ENCODE data around the gene RBPJ. TPM values are rescaled to one million over a fixed set of nuclear protein-coding genes. Genes with fewer than 3 reads are reported as not detected.

The RBPJ gene
- polyA plus RNA-seq, 3 donors, result 75.3 to 177 (median 128) TPM

GRCh38 chr4:26478330-26478729, 157.5 kb downstream of the RBPJ start:
- H3K36me3 Mint-ChIP-seq, result no peaks in the 10 kb centered on the region
- H3K27ac ChIP-seq (ENCODE audit: low read depth in 1 of 2, low read length in 2 of 2), result no peak overlapping the region
- no peaks in the 10 kb centered on the region for H3K9me3 ChIP-seq (replicated peaks in 1 of 2; ENCODE audit: control insufficient read depth in 1 of 2, insufficient read depth in 1 of 2, low read length in 2 of 2)
- H2AFZ ChIP-seq (ENCODE audit: insufficient read depth, low read depth, low read length, poor library complexity, severe bottlenecking), result no peak overlapping the region
- peaks cover 0 to 2% (median 2%) of the 10 kb centered on the region in 3 donors for H3K27me3 Mint-ChIP-seq (ENCODE audit: low read depth in 3 of 3)
- H3K9ac ChIP-seq (ENCODE audit: insufficient read depth, low read length, poor library complexity, severe bottlenecking), result no peak overlapping the region
- peaks cover 0 to 5% (median 0%) of the 10 kb centered on the region in 7 donors for H3K9me3 Mint-ChIP-seq
- H3K27ac Mint-ChIP-seq, result no peak overlapping the region
- H3K36me3 ChIP-seq (replicated peaks in 1 of 2; ENCODE audit: control insufficient read depth in 1 of 2, insufficient read depth in 2 of 2, low read length in 2 of 2), result no peaks in the 10 kb centered on the region
- TF ChIP-seq, protein P1, sequence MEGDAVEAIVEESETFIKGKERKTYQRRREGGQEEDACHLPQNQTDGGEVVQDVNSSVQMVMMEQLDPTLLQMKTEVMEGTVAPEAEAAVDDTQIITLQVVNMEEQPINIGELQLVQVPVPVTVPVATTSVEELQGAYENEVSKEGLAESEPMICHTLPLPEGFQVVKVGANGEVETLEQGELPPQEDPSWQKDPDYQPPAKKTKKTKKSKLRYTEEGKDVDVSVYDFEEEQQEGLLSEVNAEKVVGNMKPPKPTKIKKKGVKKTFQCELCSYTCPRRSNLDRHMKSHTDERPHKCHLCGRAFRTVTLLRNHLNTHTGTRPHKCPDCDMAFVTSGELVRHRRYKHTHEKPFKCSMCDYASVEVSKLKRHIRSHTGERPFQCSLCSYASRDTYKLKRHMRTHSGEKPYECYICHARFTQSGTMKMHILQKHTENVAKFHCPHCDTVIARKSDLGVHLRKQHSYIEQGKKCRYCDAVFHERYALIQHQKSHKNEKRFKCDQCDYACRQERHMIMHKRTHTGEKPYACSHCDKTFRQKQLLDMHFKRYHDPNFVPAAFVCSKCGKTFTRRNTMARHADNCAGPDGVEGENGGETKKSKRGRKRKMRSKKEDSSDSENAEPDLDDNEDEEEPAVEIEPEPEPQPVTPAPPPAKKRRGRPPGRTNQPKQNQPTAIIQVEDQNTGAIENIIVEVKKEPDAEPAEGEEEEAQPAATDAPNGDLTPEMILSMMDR (IDR thresholded peaks at IDR 0.05), result no peak
- H4K20me1 ChIP-seq (ENCODE audit: insufficient read depth, low read length), result no peaks in the 10 kb centered on the region
- no peak overlapping the region for H3K4me3 ChIP-seq (replicated peaks in 1 of 3; ENCODE audit: low read depth in 2 of 3, low read length in 3 of 3)
- intact Hi-C loops (cut with micrococcal nuclease), result no loop called here
- H3K4me2 ChIP-seq (replicated peaks; ENCODE audit: extremely low read depth, low read length, poor library complexity, severe bottlenecking), result no peak overlapping the region
- no peaks in the 10 kb centered on the region for H3K4me1 Mint-ChIP-seq
- H3K79me2 ChIP-seq (ENCODE audit: insufficient read depth, low read length), result no peaks in the 10 kb centered on the region
- no peak overlapping the region for H3K4me3 Mint-ChIP-seq
- H3K4me1 ChIP-seq (ENCODE audit: control insufficient read depth in 1 of 2, insufficient read depth in 2 of 2, low read length in 2 of 2), result no peaks in the 10 kb centered on the region
- 93% methylated on average over 10 of the region's 13 CpGs for WGBS (ENCODE audit: insufficient coverage)
- no peak for DNase-seq
- no peaks in the 10 kb centered on the region for H3K27me3 ChIP-seq (ENCODE audit: control insufficient read depth in 2 of 2, insufficient read depth in 2 of 2, low read length in 2 of 2)

DNA sequence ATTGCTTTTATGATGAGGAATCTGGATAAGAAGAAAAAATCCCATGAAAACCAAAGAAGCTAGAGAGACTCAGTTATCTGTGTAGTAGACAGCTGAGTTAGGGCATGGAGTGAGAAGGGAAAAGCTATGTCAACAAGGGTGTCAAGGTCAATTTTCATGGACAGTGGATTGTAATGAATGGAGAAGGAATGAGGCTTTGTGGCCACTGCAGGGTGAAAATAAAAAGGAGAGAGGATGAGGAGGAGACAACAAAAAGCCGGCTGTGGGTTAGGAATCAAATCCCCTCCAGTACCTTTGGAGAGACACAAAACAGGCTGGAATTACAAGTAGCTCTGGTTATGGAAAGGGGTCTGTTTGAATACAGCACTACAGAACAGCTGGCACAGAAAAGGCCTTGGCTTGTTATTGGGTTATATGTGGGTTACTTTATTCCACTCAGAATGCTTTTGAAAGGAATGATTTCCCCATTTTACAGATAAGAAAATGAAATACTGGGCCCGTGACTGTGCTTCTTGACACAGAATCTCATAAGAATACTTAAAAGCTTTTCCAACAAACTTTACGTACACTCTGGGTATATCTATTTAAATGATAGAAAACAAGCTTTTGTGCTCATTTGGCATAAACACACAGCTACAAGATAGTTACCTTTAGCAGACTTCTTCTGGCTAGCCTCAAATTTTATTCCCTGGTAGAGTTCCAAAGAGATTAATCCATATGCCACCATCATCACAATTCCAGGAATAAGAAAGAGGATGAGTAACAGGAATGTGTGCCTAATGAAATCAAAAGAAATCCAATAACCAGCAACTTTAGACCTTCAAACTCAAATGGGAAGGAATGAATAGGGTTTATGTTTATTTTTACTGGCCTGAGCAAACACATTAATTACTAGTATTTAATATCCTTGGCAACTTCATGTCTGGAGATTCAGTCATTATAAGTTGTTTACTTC, 162.0 kb downstream of the RBPJ start:
- H3K4me3 ChIP-seq (replicated peaks in 1 of 3; ENCODE audit: low read depth in 2 of 3, low read length in 3 of 3), result no peak overlapping the region
- no peak for DNase-seq
- Mint-ChIP-seq H3K36me3 (no peaks in the 10 kb centered on the region), H3K9me3 (peaks cover 0 to 5% (median 0%) of the 10 kb centered on the region in 7 donors), H3K27me3 (ENCODE audit: low read depth in 3 of 3) (peaks cover 3% of the 10 kb centered on the region in 3 donors), H3K4me3 (no peak overlapping the region), H3K27ac (no peak overlapping the region), H3K4me1 (no peaks in the 10 kb centered on the region)
- intact Hi-C loops (cut with micrococcal nuclease), result no loop called here
- H2AFZ ChIP-seq (ENCODE audit: insufficient read depth, low read depth, low read length, poor library complexity, severe bottlenecking), result no peak overlapping the region
- H4K20me1 ChIP-seq (ENCODE audit: insufficient read depth, low read length), result no peaks in the 10 kb centered on the region
- no peak overlapping the region for H3K4me2 ChIP-seq (replicated peaks; ENCODE audit: extremely low read depth, low read length, poor library complexity, severe bottlenecking)
- no peaks in the 10 kb centered on the region for H3K4me1 ChIP-seq (ENCODE audit: control insufficient read depth in 1 of 2, insufficient read depth in 2 of 2, low read length in 2 of 2)
- WGBS (ENCODE audit: insufficient coverage), result no CpG with 5 or more reads among the region's 3 CpGs
- H3K27me3 ChIP-seq (ENCODE audit: control insufficient read depth in 2 of 2, insufficient read depth in 2 of 2, low read length in 2 of 2), result no peaks in the 10 kb centered on the region
- no peak overlapping the region for H3K27ac ChIP-seq (ENCODE audit: low read depth in 1 of 2, low read length in 2 of 2)
- H3K36me3 ChIP-seq (replicated peaks in 1 of 2; ENCODE audit: control insufficient read depth in 1 of 2, insufficient read depth in 2 of 2, low read length in 2 of 2), result no peaks in the 10 kb centered on the region
- no peaks in the 10 kb centered on the region for H3K79me2 ChIP-seq (ENCODE audit: insufficient read depth, low read length)
- no peaks in the 10 kb centered on the region for H3K9me3 ChIP-seq (replicated peaks in 1 of 2; ENCODE audit: control insufficient read depth in 1 of 2, insufficient read depth in 1 of 2, low read length in 2 of 2)
- no peak overlapping the region for H3K9ac ChIP-seq (ENCODE audit: insufficient read depth, low read length, poor library complexity, severe bottlenecking)
- TF ChIP-seq, protein P1 (IDR thresholded peaks at IDR 0.05), result no peak
